K562 (cell line): ENCODE data around the gene MTMR12. TPM values are rescaled to one million over a fixed set of nuclear protein-coding genes. Genes with fewer than 3 reads are reported as not detected.

Experiments
- polyA plus RNA-seq, 8 experiments: library from polyadenylated mRNA; depleted of rRNA in 4 of 8; stranded (reverse) in 5 of 8; unstranded in 3 of 8; fragments of >200 nt; fragmentation: Nextera tagmentation in 2 of 8; fragmentation: Illumina TruSeq in 1 of 8; extraction: Ambion mirVana in 2 of 8; extraction: Trizol in 1 of 8; gene quantifications; 2 replicates each; pipeline versions ENCODE4 v1.2.1 to v1.2.3, GENCODE V29; 2011 to 2014; ENCODE audit warnings: inconsistent platforms in 1 of 8, missing spikeins in 1 of 8
- small RNA-seq: library from RNA; depleted of rRNA; stranded (forward); fragments of <200 nt; gene quantifications from one replicate; pipeline ENCODE3, GENCODE V24; 2014
- total RNA-seq, 7 experiments: library from RNA; depleted of rRNA in 6 of 7; stranded (reverse); fragments of >200 nt in 6 of 7; fragmentation: Illumina TruSeq in 2 of 7; extraction: Trizol in 2 of 7; gene quantifications; 2 replicates each; pipeline versions ENCODE4 v1.2.1 to v1.2.3, GENCODE V29; 2011 to 2021; ENCODE audit warnings: low replicate concordance in 1 of 7

Gene MTMR12
- total and polyA plus RNA-seq, 9 of the 15 experiments (the other 6 are each of a cell fraction or from before 2014, with no cell fraction given), result 4.0 to 28.7 (median 17.1) TPM

Small RNAs within 50 kb of the gene (small RNA-seq; reads per million reads assigned to genes)
- gene RNU6-1079P, result not detected
- not detected for gene RNU6-378P

Other genes with a start within 250 kb of the MTMR12 start
- gene GOLPH3, start 138.6 kb downstream of the MTMR12 start, total RNA-seq (2014; rRNA removed), result 54.4 and 56.9 TPM in 2 replicates
- 60.8 and 68.2 TPM in 2 replicates for gene GOLPH3, start 138.6 kb downstream of the MTMR12 start, total RNA-seq (2014; rRNA removed; fragmentation: Illumina TruSeq; extraction: Trizol)
- gene GOLPH3, start 138.6 kb downstream of the MTMR12 start, total RNA-seq (2015; rRNA removed; fragmentation: Illumina TruSeq; extraction: Trizol), result 55.3 and 60.2 TPM in 2 replicates
- gene GOLPH3, start 138.6 kb downstream of the MTMR12 start, total RNA-seq (2021), result 84.9 and 94.6 TPM in 2 replicates
- gene GOLPH3, start 138.6 kb downstream of the MTMR12 start, polyA plus RNA-seq (2011; rRNA removed), result 49.2 and 55.1 TPM in 2 replicates
- 66.4 and 73.3 TPM in 2 replicates for gene GOLPH3, start 138.6 kb downstream of the MTMR12 start, polyA plus RNA-seq (2014; fragmentation: Illumina TruSeq; extraction: Trizol)
- 10 to 100 TPM; 18.8 to 21.5 TPM for gene GOLPH3, start 138.6 kb downstream of the MTMR12 start, polyA plus RNA-seq (2014; fragmentation: Nextera tagmentation; extraction: Ambion mirVana)
- 43.9 and 48.7 TPM in 2 replicates for gene GOLPH3, start 138.6 kb downstream of the MTMR12 start, polyA plus RNA-seq (2014; rRNA removed)
- 71.1 TPM in 2 replicates for gene ZFR, start 131.8 kb upstream of the MTMR12 start, total RNA-seq (2014; rRNA removed)
- 95.1 and 96.4 TPM in 2 replicates for gene ZFR, start 131.8 kb upstream of the MTMR12 start, total RNA-seq (2014; rRNA removed; fragmentation: Illumina TruSeq; extraction: Trizol)
- 100 and 108 TPM in 2 replicates for gene ZFR, start 131.8 kb upstream of the MTMR12 start, total RNA-seq (2015; rRNA removed; fragmentation: Illumina TruSeq; extraction: Trizol)
- 63.2 and 63.3 TPM in 2 replicates for gene ZFR, start 131.8 kb upstream of the MTMR12 start, total RNA-seq (2021)
- 82.6 and 86.9 TPM in 2 replicates for gene ZFR, start 131.8 kb upstream of the MTMR12 start, polyA plus RNA-seq (2011; rRNA removed)
- 66.3 and 75.4 TPM in 2 replicates for gene ZFR, start 131.8 kb upstream of the MTMR12 start, polyA plus RNA-seq (2014; fragmentation: Illumina TruSeq; extraction: Trizol)
- 10 to 100 TPM; 35.5 to 48.5 TPM for gene ZFR, start 131.8 kb upstream of the MTMR12 start, polyA plus RNA-seq (2014; fragmentation: Nextera tagmentation; extraction: Ambion mirVana)
- gene ZFR, start 131.8 kb upstream of the MTMR12 start, polyA plus RNA-seq (2014; rRNA removed), result 45.4 and 48.4 TPM in 2 replicates